Parathyroid adenoma (tissue), 2 donors: Measurements from ENCODE around the gene KDM8.

Experiments
- H2AFZ ChIP-seq: fragments of 300-600 bp; sonication (generic); one replicate; pipeline ENCODE4 v1.7.0; 2017; ENCODE audit warnings: antibody characterized with exemption, mild to moderate bottlenecking
- H3K27ac ChIP-seq: fragments of 300-600 bp; sonication (generic); one replicate; pipeline ENCODE4 v1.7.0; 2017
- H3K27me3 ChIP-seq: fragments of 300-600 bp; sonication (generic); one replicate; pipeline ENCODE4 v1.7.0; 2017; ENCODE audit warnings: low read length; ENCODE audit not compliant: control insufficient read depth, insufficient read depth
- H3K36me3 ChIP-seq: fragments of 300-600 bp; sonication (generic); one replicate; pipeline ENCODE4 v1.7.0; 2017; ENCODE audit warnings: low read length; ENCODE audit not compliant: control insufficient read depth, insufficient read depth
- H3K4me1 ChIP-seq: fragments of 300-600 bp; sonication (generic); one replicate; pipeline ENCODE4 v1.7.0; 2017; ENCODE audit warnings: control low read depth
- H3K4me2 ChIP-seq: fragments of 300-600 bp; sonication (generic); one replicate; pipeline ENCODE4 v1.7.0; 2017; ENCODE audit warnings: low read length
- H3K4me3 ChIP-seq: fragments of 300-600 bp; sonication (generic); one replicate; pipeline ENCODE4 v1.7.0; 2017; ENCODE audit warnings: low read depth, low read length
- H3K79me2 ChIP-seq: fragments of 300-600 bp; sonication (generic); one replicate; pipeline ENCODE4 v1.7.0; 2017; ENCODE audit warnings: control low read depth
- H3K9ac ChIP-seq: fragments of 300-600 bp; sonication (generic); one replicate; pipeline ENCODE4 v1.7.0; 2017; ENCODE audit warnings: mild to moderate bottlenecking
- H3K9me3 ChIP-seq: fragments of 300-600 bp; sonication (generic); one replicate; pipeline ENCODE4 v1.7.0; 2017; ENCODE audit warnings: low read length; ENCODE audit not compliant: control insufficient read depth
- TF ChIP-seq, protein P1 (sequence below): fragments of 300-600 bp; sonication (generic); IDR thresholded peaks from one replicate; pipeline ENCODE4 v1.7.0; 2017; ENCODE audit warnings: antibody characterized with exemption, mild to moderate bottlenecking
- donor health status: primary hyperparathyroidism.

The KDM8 gene

DNA sequence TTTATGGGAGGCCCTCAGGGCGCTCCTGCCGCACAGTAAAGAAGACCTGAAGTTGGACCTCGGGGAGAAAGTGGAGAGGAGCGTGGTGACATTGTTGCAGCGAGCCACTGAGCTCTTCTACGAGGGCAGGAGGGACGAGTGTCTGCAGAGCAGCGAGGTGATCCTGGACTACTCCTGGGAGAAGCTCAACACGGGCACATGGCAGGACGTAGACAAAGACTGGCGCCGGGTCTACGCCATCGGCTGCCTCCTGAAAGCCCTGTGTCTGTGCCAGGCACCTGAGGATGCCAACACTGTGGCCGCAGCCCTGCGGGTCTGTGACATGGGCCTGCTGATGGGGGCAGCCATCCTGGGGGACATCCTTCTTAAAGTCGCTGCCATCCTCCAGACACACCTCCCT lies 6.8 kb downstream of the KDM8 start:
- Histone ChIP-seq H3K27me3 (no peaks in the 10 kb centered on the region), H3K9me3 (no peaks in the 10 kb centered on the region), H3K79me2 (no peaks in the 10 kb centered on the region), H3K36me3 (no peaks in the 10 kb centered on the region), H3K9ac (no peak overlapping the region), H2AFZ (no peak overlapping the region), H3K27ac (no peak overlapping the region), H3K4me2 (no peak overlapping the region), H3K4me1 (no peaks in the 10 kb centered on the region), H3K4me3 (no peak overlapping the region)
- TF ChIP-seq, protein P1, sequence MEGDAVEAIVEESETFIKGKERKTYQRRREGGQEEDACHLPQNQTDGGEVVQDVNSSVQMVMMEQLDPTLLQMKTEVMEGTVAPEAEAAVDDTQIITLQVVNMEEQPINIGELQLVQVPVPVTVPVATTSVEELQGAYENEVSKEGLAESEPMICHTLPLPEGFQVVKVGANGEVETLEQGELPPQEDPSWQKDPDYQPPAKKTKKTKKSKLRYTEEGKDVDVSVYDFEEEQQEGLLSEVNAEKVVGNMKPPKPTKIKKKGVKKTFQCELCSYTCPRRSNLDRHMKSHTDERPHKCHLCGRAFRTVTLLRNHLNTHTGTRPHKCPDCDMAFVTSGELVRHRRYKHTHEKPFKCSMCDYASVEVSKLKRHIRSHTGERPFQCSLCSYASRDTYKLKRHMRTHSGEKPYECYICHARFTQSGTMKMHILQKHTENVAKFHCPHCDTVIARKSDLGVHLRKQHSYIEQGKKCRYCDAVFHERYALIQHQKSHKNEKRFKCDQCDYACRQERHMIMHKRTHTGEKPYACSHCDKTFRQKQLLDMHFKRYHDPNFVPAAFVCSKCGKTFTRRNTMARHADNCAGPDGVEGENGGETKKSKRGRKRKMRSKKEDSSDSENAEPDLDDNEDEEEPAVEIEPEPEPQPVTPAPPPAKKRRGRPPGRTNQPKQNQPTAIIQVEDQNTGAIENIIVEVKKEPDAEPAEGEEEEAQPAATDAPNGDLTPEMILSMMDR, result no peak

DNA sequence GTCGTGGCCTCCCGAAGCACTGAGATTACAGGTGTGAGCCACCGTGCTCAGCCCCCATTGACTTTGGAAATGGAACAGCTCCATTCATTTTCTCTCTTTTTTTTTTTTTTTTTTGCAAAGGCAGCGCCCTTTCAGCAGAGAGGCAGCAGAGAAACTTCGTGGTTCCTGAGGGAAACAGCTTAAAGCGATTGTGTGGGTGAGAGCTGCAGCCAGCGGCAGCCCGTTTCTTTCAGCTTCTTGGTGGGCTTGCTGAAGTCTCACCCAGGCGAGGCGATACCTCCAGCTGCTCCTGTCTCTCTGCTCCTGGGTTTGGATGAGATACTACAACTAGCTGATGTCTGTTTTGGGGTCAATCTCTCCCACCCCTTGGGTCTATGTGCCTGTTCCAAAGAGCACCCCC lies 7.7 kb downstream of the KDM8 start:
- Histone ChIP-seq H3K36me3 (no peaks in the 10 kb centered on the region), H3K4me2 (no peak overlapping the region), H3K4me1 (no peaks in the 10 kb centered on the region), H3K27ac (no peak overlapping the region), H3K27me3 (no peaks in the 10 kb centered on the region), H3K4me3 (no peak overlapping the region), H3K79me2 (no peaks in the 10 kb centered on the region), H3K9ac (no peak overlapping the region), H3K9me3 (no peaks in the 10 kb centered on the region), H2AFZ (no peak overlapping the region)
- TF ChIP-seq, protein P1, result no peak

DNA sequence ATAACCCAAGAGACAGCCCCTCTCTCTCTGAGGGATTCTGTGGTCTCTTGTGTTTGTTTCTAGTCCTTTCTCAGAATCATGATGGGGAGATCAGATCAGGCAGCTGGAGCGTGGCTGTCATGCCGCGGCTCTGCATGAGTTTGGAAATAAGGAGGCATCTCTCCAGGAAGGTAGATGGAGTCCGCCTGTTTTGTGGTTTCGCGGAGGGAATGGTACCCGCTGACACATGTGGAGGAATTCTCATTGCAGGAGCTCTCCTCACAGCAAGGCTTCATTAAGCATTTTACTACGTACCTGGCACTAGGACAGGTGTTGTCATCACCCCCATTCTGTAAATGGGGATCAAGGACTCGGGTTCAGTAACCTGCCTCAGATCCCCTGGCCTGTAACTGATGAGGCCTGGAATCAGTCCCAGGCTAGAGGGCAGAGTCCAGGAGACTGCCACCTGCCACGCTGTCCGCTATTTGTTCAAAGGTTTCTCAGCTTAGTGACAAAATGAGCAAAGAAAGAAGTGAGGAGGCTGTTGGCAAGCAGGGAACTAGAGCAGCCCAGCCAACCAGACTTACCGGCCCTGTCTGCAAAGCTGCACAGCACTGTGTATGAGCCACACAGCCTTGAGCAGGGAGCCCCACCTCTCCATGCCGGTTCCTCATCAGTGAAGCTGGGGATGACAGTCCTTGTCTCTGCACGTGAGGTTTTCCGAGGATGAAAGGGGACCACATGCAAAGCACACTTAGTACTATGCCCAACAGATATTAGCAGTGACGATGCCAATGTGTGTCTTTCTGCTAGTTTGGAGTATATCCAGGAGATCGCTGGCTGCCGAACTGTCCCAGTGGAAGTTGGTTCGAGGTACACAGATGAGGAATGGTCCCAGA lies 11.0 kb downstream of the KDM8 start:
- H3K79me2 ChIP-seq, result no peaks in the 10 kb centered on the region
- no peak overlapping the region for H3K27ac ChIP-seq
- no peak overlapping the region for H3K4me3 ChIP-seq
- H3K4me1 ChIP-seq, result no peaks in the 10 kb centered on the region
- no peaks in the 10 kb centered on the region for H3K36me3 ChIP-seq
- H3K9ac ChIP-seq, result no peak overlapping the region
- H3K27me3 ChIP-seq, result no peaks in the 10 kb centered on the region
- TF ChIP-seq, protein P1, result no peak
- H3K4me2 ChIP-seq, result no peak overlapping the region
- no peak overlapping the region for H2AFZ ChIP-seq
- H3K9me3 ChIP-seq, result no peaks in the 10 kb centered on the region

DNA sequence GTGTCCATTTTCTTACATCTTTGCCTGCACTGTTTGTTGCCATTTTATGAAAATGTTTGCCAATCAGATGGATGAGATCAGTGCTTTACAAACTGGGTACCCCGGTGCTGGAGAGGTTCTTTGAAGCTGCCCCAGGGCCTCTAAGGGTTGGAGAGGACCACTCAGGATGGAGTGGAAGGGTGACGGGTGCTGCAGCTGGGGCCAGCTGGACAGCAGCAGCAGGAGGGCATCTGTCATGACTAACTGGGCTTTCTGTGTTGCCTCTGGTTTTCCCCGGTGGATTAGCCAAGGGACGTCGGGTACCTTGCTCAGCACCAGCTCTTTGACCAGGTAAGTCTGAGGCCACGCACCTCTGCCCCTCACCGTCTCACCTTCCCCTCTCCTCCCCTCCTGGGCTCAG lies 12.3 kb downstream of the KDM8 start:
- TF ChIP-seq, protein P1, result no peak
- Histone ChIP-seq H3K4me2 (no peak overlapping the region), H3K9me3 (no peaks in the 10 kb centered on the region), H3K4me3 (no peak overlapping the region), H3K27ac (no peak overlapping the region), H3K9ac (no peak overlapping the region), H3K79me2 (no peaks in the 10 kb centered on the region), H3K27me3 (no peaks in the 10 kb centered on the region), H3K36me3 (no peaks in the 10 kb centered on the region), H3K4me1 (no peaks in the 10 kb centered on the region), H2AFZ (no peak overlapping the region)
